Nephron (organoid): ENCODE data around the gene TSPAN13.

Source experiments
- H3K27ac Mint-ChIP-seq, 3 experiments: 2 replicates each; pipeline ENCODE4 v1.8.0; 2020; ENCODE audit warnings: mixed read lengths in 3 of 3, mild to moderate bottlenecking in 2 of 3, moderate library complexity in 1 of 3
- H3K27me3 Mint-ChIP-seq: 2 replicates; pipeline ENCODE4 v1.8.0; 2021; ENCODE audit warnings: low read depth, mild to moderate bottlenecking, moderate library complexity, mixed read lengths
- H3K36me3 Mint-ChIP-seq: 2 replicates; pipeline ENCODE4 v1.8.0; 2020; ENCODE audit warnings: low read depth, mixed read lengths
- H3K4me1 Mint-ChIP-seq: 2 replicates; pipeline ENCODE4 v1.8.0; 2020; ENCODE audit warnings: mixed read lengths
- H3K4me3 Mint-ChIP-seq, 3 experiments: 2 replicates each; pipeline ENCODE4 v1.8.0; 2020; ENCODE audit warnings: mild to moderate bottlenecking in 3 of 3, mixed read lengths in 3 of 3, moderate library complexity in 2 of 3
- H3K9me3 Mint-ChIP-seq: 2 replicates; pipeline ENCODE4 v1.8.0; 2020; ENCODE audit warnings: mixed read lengths
- TF ChIP-seq, protein P1 (sequence below), 3 experiments: fragments of 200-600 bp; sonication (generic); IDR thresholded peaks; one replicate each; pipeline ENCODE4 v1.5.0; 2021; ENCODE audit warnings: antibody characterized with exemption in 3 of 3; ENCODE audit not compliant: unreplicated experiment in 3 of 3

Gene TSPAN13

DNA sequence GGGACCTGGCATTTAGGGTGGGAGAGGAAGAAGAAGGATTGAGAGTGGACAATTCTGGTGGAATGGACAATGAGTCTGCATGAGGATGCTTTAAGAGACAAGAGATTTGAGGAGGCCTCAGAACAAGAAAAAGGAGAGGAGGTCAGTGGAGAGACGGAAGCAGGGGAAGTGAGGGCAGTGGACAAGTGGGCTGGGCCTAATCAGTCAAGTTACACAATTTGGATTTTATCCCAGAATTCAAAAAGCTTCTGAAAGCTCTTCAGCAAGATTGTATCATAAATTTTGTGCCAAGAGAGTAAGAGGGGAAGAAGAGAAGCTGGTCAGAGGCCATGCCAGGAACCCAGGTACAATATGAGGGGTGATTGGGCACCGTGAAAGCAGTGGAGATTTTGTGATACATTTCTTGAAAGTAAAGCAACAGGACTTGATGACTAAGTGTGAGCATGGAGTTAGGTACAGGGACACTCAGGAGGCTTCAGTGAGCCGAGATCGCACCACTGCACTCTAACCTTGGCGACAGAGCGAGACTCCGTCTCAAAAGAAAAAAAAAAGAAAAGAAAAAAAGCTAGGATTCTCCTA, 19.3 kb upstream of the TSPAN13 start:
- Mint-ChIP-seq H3K4me3 (no peak overlapping the region), H3K27ac (no peak overlapping the region), H3K4me1 (no peaks in the 10 kb centered on the region), H3K36me3 (no peaks in the 10 kb centered on the region), H3K27me3 (peaks cover 9% of the 10 kb centered on the region), H3K9me3 (no peaks in the 10 kb centered on the region)
- TF ChIP-seq, protein P1, sequence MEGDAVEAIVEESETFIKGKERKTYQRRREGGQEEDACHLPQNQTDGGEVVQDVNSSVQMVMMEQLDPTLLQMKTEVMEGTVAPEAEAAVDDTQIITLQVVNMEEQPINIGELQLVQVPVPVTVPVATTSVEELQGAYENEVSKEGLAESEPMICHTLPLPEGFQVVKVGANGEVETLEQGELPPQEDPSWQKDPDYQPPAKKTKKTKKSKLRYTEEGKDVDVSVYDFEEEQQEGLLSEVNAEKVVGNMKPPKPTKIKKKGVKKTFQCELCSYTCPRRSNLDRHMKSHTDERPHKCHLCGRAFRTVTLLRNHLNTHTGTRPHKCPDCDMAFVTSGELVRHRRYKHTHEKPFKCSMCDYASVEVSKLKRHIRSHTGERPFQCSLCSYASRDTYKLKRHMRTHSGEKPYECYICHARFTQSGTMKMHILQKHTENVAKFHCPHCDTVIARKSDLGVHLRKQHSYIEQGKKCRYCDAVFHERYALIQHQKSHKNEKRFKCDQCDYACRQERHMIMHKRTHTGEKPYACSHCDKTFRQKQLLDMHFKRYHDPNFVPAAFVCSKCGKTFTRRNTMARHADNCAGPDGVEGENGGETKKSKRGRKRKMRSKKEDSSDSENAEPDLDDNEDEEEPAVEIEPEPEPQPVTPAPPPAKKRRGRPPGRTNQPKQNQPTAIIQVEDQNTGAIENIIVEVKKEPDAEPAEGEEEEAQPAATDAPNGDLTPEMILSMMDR (IDR thresholded peaks at IDR 0.05; ENCODE audit: unreplicated experiment in 3 of 3), result no peak

DNA sequence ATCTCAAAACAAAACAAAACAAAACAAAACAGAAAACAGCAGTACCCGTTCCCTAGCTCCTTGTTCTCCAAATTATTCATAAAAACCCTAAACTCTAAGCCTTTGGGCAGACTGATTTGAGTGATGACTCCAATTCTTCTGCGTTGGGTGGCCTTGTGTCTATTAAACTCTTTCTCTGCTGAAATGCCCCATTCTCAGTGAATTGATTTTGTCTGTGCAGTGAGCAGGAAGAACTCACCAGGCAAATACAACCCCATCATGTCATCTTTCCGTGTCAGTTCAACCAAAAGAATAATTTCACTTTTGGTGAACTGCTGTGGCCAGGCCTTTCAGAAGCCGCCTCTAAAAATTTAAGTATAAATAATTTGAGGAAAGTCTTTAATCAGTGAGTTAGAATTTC, 18.5 kb upstream of the TSPAN13 start:
- peaks cover 4% of the 10 kb centered on the region for H3K4me1 Mint-ChIP-seq
- peaks cover 9% of the 10 kb centered on the region for H3K27me3 Mint-ChIP-seq
- TF ChIP-seq, protein P1 (IDR thresholded peaks at IDR 0.05; ENCODE audit: unreplicated experiment in 3 of 3), result no peak
- no peaks in the 10 kb centered on the region for H3K36me3 Mint-ChIP-seq
- no peaks in the 10 kb centered on the region for H3K9me3 Mint-ChIP-seq
- H3K27ac Mint-ChIP-seq, result no peak overlapping the region
- no peak overlapping the region for H3K4me3 Mint-ChIP-seq

DNA sequence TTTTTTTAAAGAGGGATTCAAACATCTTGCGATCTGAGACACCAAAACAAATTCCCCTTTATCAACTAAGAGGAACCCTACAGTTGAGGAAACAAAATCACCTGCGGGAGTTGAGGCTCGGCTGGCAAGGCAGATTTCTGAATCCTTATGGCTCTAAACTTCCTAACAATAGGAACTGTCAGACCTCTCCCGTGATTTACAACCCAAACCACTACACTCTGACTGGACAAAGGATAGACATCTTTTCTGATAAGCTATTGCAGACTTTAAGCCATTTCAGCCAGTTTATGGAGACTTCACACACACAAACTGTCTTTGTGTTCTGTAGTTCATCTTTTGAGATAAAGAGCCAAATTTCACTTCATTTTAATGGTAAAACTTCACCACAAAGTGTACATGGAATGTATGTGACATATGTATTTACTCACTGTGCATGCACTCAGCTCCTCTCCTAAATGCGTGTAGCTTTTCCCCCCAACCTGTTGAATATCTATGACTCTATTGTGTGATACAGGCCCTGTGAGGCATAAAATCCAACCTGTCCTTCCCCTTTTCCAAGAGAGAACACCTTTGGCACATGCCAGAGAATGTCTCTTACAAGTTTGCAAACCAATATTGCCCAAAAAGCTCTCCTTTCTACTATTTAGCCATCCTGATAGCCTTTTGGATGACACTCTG, 15.4 kb upstream of the TSPAN13 start:
- peaks cover 9% of the 10 kb centered on the region for H3K27me3 Mint-ChIP-seq

DNA sequence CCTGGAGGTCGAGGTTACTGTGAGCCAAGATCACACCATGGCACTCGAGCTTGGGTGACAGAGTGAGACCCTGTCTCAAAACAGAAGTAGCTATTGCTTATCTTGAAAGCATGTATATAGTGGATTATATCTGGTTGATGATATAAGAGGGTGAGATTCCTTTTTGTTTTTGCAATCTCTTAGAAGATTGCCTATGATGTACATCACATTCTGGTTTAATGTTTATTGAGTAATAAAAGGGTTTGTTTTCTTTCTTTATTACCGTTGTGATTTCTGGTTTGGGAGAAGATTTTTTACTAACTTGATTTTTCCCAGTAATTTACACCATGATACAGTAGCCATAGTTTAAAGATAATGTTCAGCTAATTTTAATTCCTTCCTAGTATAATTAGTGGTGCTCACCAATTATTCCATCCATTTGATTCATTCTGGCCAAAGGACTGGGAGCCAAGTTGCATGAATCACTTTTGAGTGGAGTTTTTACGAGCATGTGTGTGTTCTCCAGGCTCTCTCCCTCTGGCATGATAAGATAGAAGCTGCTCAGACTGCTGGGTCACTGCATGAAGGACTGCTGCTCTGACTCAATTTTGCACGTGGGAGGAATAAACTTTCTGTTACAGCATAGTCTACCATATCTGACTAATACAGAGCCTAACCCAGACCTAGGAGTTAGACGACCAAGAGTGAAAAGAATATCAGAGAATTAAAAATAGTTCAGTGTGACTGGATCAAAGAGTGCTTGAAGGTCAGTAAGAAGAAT, 13.5 kb upstream of the TSPAN13 start:
- Mint-ChIP-seq H3K4me3 (no peak overlapping the region), H3K36me3 (no peaks in the 10 kb centered on the region), H3K27ac (peak overlapping the region; percentile 45 to 79 (median 67)), H3K9me3 (no peaks in the 10 kb centered on the region), H3K27me3 (peaks cover 17% of the 10 kb centered on the region), H3K4me1 (peaks cover 12% of the 10 kb centered on the region)
- TF ChIP-seq, protein P1 (IDR thresholded peaks at IDR 0.05; ENCODE audit: unreplicated experiment in 3 of 3), result no peak

More for the DNA sequence above, 15.4 kb upstream of the TSPAN13 start:
- peaks cover 12% of the 10 kb centered on the region for H3K4me1 Mint-ChIP-seq
- H3K4me3 Mint-ChIP-seq, result no peak overlapping the region
- peak overlapping the region in 1 of 3 experiments; percentile 18 for H3K27ac Mint-ChIP-seq
- H3K9me3 Mint-ChIP-seq, result no peaks in the 10 kb centered on the region
- H3K36me3 Mint-ChIP-seq, result no peaks in the 10 kb centered on the region
- TF ChIP-seq, protein P1 (IDR thresholded peaks at IDR 0.05; ENCODE audit: unreplicated experiment in 3 of 3), result no peak

DNA sequence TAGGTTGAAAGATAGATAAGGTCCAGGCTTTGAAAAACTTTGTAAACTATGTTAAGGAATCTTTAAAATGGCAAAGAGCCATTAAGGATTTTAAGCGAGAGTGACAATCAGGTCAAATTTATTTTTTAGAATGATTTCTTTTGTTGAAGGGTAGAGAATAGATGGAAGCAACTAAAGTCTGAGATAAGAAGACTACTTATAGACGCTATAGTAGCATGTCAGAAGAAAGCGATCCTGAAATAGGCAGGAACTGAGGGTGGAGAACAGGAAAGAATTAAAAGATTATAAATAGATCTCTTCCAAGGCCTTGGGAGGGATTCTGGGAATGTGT, 13.0 kb upstream of the TSPAN13 start:
- H3K9me3 Mint-ChIP-seq, result no peaks in the 10 kb centered on the region
- TF ChIP-seq, protein P1 (IDR thresholded peaks at IDR 0.05; ENCODE audit: unreplicated experiment in 3 of 3), result no peak
- peaks cover 17% of the 10 kb centered on the region for H3K27me3 Mint-ChIP-seq

More for the DNA sequence above, 13.0 kb upstream of the TSPAN13 start:
- Mint-ChIP-seq H3K4me3 (no peak overlapping the region), H3K4me1 (peaks cover 12% of the 10 kb centered on the region), H3K36me3 (no peaks in the 10 kb centered on the region), H3K27ac (peak overlapping the region; percentile 45 to 79 (median 67))
